GM19240 (cell line): Measurements from ENCODE around the gene LOC101059915.

Experiments
- DNase-seq: peaks from one replicate; pipeline ENCODE4 v3.0.0; 2011; ENCODE audit warnings: low spot score; ENCODE audit not compliant: insufficient read length

The LOC101059915 gene

DNA sequence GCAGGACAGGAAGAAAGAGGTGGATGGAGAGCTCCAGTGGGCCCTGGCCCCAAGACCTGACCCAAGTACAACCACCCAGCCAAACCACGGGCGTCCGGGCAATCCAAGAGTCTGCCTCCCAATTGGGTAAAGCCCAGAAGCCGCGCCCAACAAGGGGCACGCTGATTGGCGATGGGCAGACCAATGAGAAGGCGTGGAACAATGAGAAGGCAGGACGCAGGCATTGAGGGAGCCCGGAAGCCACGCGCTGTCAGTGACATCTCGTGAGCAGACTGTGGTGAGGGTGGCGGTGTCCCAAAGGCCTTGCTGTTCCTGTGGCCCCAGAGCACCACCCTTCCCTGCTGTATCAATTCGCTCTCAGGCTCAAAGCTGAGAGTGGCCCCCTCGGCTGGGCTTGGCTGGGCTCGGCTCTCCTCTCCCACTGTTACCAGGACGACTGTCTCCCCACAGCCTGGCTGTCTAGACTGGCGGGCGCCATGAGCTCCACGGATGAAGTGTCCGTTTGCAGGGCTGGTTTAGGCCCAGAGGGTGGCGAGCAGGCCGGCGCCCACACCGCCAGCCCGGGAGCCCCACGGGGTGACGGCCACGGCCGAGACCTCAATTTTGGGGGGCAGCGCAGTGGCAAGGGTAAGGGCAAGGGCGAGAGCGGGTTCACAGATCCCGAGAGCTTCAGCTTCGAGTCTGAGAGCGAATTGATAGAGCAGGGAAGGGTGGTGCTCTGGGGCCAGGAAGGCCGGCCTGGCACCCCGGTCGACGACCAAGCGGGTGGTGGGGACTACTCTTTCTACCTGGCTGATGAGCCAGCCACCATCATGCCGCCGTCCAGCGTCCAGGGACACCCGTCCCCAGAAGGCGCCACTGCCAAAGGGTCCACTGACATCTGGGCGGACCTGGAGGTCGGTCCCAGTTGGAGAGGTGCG lies at the start of gene LOC101059915:
LOC101059915 (plus strand) TSS at position 219 of the 920 bp plus-strand sequence.
- no peak for DNase-seq

DNA sequence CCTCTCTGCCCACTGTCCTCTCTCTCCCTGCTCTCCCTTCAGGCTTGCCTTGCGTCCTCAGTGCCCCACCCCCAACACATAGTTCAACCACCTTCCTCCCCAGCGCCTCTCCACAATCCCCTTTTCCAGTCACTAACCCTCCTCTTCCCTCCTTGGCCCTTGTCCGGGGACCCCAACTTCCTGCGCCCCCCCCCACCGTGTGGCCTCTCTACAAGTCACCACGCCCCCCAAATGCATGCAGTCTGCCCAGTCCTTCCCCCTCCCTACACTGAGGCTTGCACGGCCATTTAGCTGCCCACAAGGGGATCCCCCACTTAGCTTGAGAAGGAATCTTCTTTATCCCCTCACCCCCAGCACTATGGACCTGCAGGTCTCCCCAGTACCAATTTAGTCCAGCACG lies 49.6 kb upstream of the LOC101059915 start:
- DNase-seq, result no peak

DNA sequence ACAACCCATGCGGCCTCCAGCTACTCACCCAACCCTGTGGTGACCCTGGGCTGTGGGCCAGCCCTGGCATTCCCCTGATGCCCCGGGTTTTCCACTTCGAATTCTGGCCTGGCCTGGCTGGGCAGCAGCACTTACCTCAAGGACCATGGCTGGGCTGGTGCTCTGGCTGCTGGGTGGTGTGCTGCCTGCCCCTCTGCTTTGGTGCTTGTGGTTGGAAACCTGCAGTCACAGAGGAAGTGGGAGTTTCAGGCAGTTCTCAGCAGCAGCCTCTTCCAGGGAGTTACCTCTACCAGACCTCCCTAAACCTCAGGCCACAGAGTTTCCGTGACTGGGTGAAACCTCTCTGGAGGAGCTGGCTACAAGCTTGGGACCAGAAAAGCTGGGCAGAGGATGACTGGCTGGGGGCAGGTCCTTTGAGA lies 49.0 kb upstream of the LOC101059915 start, which contains the start of gene CXCR3:
CXCR3 (minus strand) TSS at position 209 of the 419 bp plus-strand sequence; CDS start at position 147, 62 bp downstream.
- no peak for DNase-seq

DNA sequence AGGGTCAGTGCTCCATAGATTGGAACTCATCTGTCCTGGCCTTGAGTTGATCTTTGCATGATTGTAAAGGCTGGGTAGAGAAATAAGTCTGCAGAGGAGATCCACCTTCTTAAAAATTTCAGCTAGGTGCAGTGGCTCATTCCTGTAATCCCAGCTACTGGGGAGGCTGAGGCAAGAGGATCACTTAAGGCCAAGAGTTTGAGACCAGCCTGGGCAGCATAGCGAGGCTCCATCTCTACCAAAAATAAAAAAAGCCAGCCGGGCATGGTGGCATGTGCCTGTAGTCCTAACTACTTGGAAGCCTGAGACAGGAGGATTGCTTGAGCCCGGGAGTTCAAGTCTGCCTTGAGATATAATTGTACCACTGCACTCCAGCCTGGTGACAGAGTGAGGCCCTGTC lies 48.6 kb upstream of the LOC101059915 start:
- DNase-seq, result no peak

DNA sequence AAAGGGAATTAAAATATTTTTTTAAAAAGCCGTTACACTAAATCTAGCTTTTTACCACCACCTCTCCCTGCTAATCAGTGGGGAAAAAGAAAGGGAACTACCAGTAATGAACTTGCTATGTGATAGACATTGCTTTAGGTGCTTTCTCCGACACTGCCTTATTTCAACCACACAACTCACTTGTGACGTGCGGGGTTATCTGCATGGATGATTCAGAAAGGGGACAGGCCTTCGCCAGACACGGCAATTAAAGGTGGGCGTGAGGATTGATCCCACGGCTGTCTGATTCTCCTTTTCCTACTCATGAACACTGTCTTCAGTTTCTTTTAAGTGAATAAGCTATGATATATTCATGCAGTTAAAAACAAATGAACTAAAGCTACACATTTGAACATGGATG lies 48.2 kb upstream of the LOC101059915 start:
- no peak for DNase-seq

DNA sequence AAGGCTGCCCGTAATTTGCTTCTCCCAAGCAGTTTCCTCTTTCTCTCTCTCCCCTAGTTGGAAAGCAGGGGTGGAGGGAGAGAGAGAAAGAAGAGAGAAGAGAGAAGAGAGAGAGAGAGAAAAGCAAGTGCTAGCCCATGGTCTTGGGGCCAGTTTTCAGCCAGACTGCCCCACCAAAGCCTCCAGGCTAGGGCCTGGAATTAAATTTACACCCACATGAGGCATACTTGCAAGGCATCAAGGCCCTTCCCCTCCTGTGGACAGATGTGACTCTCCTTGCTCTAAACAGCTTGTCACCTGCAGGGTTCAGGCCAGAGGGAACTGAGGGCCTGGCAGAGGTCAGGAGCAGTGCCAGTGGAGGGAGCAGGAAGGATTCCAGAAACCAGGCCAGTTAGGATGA lies 47.4 kb upstream of the LOC101059915 start:
- no peak for DNase-seq

DNA sequence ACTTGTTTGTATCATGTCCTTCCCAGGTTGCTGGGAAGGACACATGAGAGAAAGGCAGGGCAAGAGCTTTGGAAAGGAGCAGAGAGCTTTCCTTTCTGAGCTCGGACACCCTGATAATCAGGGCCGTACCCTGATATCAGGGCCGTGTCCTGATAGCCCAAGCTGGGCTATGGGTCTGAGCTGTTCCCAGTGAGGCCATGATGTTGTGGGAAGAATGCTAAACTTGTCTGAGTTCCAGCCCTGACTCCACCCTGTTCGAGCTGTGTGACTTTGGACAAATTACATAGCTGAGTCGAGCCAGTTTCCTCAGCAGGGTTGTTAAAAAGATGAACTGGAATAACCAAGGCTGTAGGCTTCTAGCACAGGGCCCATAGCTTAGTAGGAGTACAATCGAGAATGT lies 45.7 kb upstream of the LOC101059915 start:
- DNase-seq, result no peak

DNA sequence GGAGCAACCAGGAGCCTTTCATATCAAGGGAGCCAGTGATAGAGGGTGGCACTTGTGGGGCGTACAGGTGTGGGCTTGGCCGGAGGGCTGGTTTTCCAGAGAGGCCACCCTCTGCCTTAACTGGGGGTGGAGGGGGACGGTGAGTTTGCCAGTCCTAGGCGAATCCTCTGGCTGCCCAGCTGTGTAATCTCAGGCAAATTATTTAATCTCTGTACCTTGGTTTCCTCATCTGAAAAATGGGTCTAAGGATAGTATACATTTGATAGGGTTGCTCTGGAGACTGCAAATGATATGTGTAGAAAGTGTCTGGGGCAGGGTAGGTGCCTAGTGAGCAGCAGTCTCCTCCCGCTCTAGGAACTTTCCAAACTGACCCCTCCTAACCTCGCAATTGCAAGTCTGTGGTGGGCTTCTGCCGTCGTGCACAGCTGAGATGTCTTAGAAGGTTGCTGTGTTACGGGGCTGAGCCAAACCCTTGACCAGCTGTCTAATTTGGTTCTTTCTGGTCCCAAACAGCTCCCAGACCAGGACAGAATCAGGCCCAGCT lies 45.2 kb upstream of the LOC101059915 start:
- DNase-seq, result no peak

DNA sequence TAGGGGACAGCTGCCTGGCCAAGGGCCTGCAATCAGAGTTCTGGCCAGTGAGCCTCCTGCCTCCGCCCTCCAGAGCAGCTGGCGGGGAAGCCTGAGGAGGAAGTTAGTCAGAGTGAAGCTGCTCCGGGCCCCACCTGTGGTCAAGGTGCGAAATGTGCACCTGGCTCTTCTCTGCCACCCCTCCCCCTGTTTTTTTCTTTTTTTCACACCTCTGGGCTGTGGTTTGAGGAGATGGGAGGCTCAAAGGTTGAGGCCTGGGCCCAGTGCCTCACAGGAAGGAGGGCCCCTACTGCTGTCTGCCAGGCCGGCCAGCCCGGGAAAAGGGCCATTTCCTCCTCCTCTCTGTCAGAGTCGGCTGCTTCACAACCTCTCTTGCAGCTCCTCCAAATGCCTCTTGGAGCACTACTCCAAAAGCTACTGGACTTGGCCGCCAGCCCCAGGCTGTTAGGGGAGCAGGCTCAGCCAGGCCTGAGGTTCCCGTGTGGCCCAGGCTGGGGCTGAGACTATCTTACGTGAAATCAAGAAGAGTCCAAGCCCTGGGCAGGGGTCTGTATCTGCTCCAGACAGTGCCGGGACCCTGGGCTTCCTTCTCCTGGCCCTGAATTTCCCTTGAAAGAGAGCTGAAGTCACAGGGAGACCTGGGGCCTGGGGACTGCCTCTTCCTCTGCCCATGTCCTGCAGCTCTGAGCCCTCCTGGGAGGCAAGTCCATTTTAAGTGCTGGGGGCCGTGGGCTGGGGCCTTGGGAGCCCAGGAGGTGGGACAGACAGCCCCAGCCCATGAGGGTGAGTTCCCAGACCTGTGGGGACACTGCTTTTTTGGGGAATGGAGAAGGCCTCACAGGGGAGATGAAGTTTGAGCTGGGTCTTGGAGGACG lies 44.5 kb upstream of the LOC101059915 start:
- no peak for DNase-seq

DNA sequence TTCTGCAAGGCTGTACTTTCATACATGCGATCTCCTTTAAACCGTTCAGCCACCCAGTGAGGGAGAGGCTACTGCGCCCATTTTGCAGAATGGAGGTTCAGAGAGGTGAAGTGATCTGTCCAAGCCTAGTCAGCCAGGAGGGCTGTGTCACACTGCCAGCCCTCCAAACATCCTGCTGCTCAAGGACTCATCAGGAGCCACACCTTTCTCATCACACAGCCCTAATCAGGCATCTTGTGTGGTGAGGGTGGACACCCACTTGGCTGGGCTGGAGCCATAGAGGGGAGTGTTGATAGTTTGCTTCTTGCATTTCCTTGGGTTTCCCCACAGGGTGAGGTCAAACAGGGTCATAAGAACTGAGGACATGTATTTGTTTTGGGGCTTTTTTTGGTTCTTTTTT lies 43.6 kb upstream of the LOC101059915 start:
- DNase-seq, result no peak

DNA sequence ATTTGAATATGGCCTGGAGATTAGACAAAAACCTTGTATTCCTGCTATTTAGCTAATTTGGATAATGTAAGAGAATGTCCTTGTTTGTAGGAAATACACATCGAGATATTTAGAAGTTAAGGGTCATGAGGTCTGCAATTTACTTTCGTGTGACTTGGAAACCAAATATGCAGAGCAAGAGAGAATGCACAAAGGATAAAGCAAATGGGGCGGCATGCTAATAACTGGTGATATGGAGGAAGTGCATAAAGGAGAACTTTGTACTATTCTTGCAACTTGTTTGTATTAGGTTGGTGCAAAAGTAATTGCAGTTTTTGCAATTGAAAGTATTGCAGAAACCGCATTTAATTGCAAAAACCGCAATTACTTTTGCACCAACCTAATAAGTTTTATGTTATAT lies 41.9 kb upstream of the LOC101059915 start:
- no peak for DNase-seq

DNA sequence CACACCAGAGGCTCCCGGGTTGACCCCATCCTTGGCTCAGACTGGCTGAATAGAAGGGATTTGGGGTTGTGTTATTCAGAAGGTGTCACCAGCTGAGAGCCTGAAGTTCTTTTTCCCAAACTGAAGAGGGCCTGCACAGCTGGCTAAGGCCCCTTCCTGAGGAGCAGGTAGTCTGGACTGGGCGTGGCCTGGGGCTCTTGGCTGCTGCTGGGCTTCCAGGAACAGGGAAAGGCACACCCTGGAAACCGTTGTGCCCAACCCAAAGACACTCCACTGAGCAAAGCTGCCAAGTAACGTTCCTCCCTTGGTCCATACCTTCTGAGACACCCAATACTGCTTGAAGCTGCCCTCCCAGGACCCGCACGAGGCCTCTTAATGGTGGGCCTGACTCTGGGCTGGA lies 40.8 kb upstream of the LOC101059915 start:
- no peak for DNase-seq

DNA sequence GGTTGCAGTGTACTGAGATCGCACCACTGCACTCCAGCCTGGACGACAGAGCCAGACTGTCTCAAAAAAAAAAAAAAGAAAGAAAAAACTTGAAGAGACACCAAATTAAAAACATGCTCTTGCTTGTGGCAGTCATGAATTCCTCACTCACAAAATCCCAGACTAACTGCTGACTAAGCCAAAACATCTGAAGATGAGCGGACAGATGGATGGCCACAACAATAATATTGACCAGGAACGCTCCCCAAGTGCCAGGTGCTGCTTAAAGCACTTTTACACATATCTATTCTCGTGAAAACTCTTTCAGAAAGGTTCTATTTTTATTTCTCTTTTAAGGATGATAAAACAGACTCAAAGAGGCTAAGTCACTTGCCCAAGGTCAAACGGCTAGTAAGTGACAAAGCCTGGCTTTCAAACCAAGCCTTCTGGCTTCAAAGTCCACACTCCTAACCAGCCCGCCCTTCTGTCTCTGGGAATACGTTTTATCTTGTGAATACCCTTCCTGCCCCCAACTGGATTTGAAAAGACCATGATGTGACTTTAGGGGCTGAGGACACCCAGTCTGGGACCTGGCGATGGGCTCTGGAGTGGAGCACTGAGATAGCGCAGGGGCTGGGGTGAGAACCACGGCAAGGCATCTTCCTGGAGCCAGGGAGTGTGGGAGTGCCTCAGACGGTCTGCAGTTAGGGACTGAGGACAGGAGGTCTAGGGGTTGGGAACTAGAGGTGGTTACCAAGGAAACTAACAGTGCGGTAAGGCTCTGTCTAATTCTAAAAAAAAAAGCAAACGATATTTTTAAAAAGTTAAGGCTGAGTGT lies 39.5 kb upstream of the LOC101059915 start:
- no peak for DNase-seq

DNA sequence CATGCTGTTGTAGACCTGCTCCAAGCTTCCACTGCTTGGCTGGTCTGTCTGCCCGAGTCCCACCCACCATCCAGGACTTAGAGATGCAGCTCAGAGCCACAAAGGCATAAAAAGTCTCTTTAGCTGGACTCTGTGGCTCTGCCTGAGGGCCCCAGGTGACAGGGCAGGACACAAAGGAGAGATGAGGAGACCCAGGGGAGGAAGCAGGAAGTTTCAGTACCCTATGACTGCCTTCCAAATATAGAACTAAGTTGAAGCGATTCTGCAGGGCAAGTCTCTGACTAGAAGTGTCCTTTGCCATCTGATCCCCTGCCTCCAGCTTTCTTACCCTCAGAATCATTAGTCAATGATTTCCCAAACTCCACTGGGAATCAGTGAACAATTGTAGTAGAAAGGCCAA lies 37.9 kb upstream of the LOC101059915 start:
- no peak for DNase-seq

DNA sequence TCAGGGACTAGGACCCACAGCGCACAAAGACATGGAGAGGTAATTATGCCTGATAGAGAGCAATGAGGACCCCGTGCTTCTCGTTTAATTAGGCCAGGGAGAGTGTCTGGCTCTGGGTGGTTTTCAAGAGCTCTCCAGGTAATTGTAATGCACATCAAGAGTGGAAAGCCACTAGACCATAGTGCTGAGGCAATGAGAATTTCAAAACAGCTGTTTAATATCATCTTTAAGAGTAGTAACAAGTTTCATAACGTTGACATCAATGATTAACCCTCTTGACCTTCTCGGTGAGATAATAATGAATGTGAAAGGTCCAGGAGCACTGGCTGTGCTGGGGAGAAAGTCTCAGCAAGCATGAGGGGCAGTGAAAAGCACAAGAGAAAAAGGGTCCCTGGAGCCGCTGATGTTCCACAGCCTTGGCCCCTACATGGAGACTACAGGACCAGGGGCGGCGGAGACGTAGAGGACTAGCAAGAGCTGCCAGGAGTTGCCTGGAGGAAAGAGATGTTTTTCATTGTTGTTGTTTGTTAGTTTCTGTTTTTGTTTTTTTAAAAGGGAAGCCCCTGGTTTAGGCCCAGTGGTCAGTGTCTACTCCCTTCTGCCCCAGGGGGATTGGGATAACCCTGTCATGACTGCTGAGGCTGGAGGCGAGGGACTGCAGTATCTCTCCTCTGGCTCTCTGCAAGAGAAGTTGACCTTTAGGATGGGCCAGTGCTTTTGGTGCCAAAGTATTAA lies 34.3 kb upstream of the LOC101059915 start:
- DNase-seq, result no peak

DNA sequence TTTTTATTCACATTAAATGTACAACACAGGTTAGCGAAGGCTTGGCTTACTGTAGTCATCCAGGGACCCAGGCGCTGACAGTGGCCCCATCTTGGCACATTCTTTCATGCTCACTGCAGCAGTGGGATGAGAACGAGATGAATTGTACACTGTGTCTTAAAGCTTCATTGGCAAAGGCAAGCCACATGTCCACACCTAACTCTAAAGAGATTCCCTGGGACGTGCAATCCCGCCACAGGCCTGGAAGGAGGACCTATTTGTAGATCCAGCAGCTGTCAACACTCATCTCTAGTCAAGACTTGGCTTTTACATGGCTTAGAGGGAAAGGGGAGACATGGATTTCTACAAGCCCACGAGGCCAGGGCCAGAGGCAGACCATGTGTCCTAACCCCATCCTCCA lies 33.0 kb upstream of the LOC101059915 start:
- DNase-seq, result no peak

DNA sequence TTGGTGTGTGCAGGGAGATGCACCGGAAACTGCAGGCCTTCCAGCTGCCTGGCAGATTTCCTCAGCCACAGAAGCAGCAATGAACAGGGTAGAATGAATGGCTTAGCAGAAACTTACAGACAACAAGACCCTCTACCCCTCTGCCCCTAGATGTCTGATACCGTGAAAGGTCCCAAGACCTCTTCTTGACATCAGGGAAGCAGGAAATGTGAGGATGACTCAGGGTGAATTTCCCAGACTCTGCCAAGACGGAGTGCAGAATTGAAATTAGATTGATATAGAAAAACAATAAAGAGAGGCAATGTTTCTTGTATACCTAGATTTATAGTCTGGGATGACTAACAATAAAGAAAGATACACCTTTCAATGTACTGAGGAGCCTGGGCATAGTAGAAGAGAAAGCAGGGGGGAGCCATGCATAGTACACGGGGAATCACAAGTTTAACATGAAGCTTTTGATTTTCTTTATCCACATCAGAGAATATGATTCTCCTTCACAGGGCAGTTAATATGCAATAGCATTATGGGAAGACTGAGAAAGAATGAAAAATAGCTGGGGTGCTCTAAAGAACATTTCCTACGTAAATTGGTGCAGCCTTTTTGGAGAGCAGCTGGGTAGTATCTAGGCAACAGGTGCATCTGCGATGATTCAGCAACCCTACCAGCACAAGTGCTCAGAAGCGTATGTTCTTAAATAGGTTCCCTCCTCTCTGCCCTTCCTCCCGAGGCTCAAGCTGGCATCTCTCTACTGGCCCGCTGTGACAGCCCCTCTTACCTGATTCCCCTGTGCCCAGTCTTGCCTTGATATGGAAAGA lies 30.7 kb upstream of the LOC101059915 start:
- DNase-seq, result no peak

DNA sequence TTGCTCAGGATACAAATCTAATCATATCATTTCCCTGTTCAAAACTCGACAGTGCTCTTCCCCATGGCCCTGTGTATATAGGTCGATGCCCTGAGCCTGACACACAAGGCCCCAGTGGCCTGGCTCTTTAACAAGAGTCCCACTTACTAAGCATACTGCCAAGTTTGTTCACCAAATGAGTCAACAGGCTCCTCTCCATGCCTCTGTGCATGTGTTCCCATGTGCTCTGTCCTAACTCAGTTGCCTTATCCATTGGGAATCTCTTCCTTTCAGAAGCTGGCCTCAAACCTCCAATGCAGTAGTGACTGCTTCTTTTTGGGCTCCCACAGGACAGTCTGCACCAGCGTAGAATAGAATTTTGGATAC lies 30.1 kb upstream of the LOC101059915 start:
- no peak for DNase-seq

DNA sequence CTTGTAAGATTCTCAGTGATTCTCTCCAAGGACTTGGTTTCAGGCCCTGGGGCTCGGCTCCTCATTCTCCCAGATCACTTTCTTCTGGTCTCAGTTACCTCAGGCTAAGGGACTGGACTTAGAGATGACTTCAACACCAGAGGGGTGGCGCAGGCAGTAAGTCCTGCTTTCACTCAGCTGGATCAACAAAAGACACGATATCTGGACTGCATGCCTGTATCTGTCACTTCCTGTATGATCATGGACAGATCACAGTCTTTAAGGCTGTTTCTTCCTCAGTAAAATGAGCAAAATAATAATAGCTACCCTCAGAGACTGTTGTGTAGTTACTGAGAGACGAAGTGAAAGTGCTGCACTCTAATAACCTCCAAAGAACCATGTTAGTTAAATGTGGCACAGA lies 29.5 kb upstream of the LOC101059915 start:
- DNase-seq, result no peak

DNA sequence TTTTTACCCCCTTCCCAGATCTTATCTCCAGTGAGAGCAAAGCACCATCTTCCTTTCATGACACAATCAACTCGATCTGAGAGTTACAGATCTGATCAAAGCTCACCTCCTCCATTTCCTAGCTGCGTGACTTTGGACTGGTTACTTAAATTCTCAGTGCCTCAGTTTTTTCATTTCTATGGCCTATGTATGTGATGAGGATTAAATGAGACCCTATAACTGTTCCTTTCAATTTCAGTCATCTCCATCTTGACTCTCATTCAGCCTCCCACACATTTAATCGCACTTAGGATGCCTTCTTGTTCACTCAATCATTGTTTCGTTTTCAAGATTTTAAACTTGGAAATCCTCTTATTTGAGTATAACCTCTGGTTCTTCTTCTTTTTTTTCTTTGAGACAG lies 28.9 kb upstream of the LOC101059915 start:
- DNase-seq, result no peak
